Activated CD8-positive, alpha-beta memory T cell treated with anti-CD3 and anti-CD28 coated beads, Interleukin-2, amount 50 U/mL, for 1 hour (primary cell): ENCODE measurements around the gene AURKB.
A peak's percentile ranks its signal among the peaks of the same experiment; 100 is the strongest.
"Not testable (repeated sequence)": the region's sequence is repeated elsewhere in the genome, so short reads cannot be mapped to it uniquely, and the experiment has no call there.

Experiments
- DNase-seq: peaks from one replicate; pipeline ENCODE4 v3.0.0-alpha.2; 2020; ENCODE audit errors: extremely low read depth

Gene AURKB

DNA sequence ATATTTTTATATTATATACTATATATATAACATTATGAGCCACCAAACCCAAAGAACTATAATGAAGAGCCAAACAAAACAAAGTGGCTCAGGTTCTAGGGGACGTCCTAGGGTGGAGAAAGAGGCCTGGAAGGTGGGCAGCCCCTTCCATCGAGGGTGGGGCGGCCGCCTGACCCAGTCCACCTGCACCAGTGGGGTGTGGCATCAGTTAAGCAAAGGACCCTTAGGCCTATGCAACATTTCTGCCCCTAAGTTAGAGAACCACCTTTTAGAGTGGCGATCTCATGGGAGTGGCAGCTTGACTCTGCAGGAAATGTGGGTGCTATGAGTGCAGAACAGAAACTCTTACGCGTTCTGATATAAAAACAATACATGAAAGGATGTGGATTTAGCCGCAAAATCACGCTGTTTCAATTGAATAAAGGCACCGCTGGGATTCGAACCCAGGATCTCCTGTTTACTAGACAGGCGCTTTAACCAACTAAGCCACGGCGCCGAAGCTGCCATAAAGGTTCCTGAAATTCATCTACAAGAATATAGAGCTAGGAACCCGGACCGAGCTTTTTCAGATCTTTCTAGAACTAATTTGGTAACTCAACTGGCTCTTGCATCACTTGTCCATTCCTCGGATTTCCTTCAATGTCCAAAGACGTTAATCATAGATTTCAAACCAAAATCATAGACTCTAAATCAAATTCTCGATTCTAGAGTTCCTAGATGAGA is 15.6 kb upstream of the AURKB start:
- DNase-seq = no peak

DNA sequence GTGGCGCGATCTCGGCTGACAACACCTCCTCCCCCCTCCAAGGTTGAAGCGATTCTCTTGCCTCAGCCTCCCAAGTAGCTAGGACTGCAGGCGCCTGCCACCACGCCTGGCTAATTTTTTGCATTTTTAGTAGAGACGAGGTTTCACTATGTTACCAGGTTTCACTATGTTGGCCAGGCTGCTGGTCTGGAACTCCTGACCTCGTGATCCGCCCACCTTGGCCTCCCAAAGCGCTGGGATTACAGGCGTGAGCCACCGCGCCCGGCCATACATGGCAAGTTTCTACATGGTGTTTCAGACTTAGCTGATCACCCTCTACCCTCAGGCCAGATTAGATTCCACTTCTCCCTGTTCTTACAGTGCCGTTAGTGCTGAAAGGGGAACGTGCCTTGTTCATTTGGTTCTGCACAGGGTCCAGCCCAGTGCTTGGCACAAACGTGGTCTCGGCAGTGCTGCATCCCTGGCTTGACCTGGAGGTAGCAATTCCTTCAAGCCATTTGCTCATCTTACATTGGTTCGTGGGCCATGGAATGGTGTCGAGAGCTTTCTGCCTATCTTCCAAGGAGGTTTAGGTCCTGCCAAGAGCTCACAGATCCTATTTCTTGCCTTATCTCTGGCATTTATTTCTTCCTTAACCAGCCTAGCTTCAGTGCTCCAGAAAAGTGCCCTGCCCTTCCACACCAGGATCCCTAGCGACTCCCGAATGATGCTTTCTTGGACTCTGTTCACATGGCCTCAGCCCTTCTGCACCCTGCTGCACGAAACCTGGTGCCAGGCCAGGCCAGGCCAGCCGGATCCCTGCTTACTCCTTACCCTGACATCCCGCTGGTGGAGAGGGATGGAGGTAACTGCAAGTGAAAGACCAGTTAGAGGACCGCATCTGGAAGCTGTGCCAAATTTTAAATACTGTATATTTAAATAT is 14.8 kb upstream of the AURKB start:
- no peak for DNase-seq

- DNase-seq = no peak
Measured at GRCh38 chr17:8223356-8224126, 13.2 kb upstream of the AURKB start.

GRCh38 chr17:8222630-8223355 is 12.4 kb upstream of the AURKB start:
- peak; percentile 59 for DNase-seq

DNA sequence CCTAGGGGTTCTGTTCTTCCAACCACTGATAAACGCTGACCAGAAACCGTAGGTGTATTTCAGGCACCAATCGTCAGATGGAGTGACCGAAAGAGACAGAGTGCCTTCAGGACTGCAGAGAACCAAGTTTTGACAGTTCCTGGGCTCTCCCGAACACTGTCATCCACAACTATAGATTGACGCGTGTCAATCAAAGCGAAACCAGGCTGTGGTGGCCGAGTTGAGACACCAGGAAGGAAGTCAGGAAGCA is 11.9 kb upstream of the AURKB start:
- DNase-seq = no peak

GRCh38 chr17:8221663-8222379 is 11.4 kb upstream of the AURKB start:
- peak; percentile 60 for DNase-seq

DNA sequence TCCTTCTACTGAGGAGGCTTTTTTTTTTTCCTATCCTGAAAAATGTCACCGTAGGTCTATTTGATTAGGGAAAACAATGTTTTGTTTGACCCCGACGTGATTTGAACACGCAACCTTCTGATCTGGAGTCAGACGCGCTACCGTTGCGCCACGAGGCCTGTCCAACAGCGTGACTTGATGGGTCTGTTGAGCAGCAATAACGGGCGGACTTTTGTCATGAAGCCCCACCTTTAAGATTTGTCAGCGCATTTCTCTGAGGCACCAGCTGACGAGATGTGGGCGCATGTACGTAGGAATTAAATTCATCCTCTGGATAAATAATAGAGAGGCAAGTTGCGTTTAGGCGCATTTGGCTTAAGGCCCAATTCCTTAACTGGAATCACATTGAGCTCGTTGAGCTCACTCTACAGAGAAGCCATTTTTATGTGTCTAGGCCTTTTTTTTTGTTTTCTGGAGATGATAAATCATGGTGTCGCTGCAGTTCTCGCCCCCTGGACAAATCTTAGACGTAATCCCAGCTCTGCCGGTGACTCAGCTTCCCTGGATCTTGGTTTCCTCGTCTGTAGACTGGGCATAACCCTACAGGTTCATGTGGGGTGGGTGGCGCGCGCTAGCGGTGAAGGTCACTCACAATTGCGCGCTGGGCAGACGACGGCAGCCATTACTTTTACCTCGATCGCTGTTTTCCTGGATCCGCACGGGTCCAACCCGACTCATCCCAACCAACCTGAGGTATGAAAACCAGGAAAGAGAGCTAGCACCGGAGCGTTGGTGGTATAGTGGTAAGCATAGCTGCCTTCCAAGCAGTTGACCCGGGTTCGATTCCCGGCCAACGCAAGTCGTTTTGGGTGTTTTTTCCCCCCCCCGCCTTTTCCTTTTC is 10.6 kb upstream of the AURKB start:
- peak; percentile 63 for DNase-seq

DNA sequence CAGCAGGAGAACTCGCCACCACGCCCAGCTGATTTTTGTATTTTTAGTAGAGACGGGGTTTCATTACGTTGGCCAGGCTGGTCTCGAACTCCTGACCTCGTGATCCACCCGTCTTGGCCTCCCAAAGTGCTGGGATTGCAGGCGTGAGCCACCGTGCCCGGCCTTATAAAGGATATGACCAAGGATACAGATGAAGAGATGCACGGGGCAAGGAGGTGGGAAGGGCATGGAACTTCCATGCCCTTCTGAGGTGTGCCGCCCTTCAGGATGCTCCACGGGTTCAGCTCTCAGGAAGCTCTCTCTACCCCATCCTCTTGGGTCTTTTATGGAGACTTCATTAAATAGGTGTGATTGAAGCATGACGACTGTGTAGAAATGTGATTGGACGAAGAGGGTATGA is 3.6 kb upstream of the AURKB start:
- not testable (repeated sequence) for DNase-seq

DNA sequence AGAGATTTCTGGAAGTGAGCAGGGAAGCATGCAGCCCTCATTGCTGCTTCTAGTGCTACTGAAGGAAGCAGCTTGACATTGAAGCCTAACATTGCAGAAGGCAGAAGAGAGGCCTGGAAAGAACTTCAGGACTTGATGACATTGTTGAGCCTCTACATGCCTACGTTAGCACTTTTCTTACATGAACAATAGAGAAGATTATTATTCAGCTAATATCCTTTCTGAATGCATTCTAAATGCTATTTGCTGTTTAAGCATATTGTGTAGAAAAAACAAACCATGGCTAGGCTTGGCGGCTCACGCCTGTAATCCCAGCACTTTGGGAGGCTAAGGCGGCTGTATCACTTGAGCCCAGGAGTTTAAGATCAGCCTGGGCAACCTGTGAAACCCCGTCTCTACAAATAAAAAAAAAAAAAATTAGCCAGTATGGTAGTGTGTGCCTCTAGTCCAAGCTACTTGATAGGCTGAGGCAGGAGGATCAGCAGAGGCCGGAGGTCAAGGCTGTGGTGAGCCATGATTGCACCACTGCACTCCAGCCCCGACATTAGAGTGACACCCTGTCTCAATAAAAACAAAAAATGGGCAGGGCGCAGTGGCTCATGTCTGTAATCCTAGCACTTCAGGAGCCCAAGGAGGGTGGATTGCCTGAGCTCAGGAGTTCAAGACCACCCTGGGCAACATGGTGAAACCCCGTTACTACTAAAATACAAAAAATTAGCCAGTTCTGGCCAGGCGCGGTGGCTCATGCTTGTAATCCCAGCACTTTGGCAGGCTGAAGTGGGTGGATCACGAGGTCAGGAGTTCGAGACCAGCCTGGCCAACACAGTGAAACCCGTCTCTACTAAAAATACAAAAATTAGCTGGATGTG is 2.2 kb upstream of the AURKB start:
- DNase-seq = no peak

DNA sequence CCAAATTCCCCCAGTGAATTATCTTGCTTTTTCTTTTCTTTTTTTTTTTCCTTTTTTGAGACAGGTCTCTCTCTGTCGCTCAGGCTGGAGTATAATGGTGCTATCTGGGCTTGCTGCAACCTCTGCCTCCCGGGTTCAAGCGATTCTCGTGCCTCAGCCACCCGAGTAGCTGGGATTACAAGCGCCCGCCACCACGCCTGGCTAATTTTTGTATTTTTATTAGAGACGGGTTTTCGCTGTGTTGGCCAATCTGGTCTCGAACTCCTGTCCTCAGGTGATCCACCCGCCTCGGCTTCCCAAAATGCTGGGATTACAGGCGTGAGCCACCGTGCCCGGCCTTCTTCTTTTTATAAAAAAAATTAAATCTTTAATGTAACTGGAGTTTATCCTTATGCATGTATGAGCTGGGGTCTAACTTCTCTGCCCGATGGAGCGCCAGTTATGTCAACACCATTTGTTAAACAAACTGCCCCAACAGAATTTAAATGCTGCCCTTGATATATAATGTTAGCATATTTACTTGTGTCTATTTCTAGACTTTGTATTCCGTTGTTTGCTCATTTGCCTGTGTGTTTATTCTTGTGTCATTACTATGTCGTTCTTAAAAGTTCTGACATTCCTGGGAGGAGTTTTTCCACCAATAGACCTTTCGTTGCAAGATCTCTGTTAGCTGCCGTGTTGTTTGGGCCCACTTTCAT is 535 bp upstream of the AURKB start:
- DNase-seq = no peak

- no peak for DNase-seq
Measured at GRCh38 chr17:8206536-8206935, 3.8 kb downstream of the AURKB start.

GRCh38 chr17:8204761-8205555 is 5.4 kb downstream of the AURKB start:
- DNase-seq = no peak

GRCh38 chr17:8192070-8192815 is 18.1 kb downstream of the AURKB start:
- peak; percentile 28 for DNase-seq

DNA sequence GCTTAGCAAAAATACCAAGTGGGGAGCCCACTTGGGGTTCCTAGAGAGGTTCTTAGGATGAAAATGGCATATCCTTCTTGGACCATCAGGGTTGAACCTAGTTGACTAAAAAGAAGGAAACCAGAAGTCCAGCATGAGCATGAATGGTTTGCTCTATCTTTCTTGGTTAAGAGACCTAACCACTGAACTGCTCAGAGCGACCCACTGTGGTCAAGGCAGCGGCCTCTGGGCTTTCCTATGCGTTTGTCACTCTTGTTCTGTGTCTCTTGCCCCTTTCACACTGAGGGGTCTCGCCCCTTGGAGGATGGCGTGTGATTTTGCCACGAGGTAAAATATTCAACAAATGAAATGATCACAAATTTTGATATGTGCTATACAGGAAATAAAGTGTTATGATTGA is 19.9 kb downstream of the AURKB start:
- DNase-seq = no peak

DNA sequence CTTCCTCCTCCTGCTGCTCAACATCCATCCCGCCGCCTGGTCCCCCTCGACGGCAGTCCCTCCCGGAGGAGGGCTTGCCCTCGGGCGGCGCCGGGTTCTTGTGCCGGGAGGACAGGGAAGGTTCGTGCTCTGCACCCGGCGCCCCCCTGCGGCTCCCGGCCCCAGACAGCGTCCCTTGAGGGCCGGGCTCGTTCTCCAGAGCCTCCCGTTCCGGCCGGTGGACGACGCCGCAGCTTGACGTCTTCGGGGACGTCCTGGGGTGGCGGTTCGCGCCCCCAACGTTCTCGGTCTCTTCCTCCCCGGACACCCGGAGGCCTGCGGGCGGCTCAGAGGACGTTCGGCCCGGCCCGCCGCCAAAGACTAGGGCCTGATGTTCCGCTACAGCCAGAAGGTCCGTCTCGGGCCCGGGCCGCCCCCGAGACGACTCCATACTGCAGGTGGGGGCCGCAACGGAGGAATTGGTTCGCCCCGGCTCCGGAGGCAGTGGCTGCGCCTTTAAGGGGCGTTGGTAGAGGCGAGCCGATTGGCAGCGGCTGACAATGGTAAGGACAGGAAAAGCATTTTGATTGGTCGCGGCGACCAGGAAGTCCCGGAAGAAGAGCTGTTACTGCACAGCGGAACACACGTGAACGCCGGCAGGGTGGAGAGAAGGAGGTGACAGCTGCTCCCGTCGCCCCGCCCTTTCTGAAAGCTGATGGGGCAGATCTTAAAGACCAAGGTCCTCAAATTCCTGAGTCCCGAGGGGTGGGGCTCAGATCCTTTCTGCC is 20.5 kb downstream of the AURKB start, which contains the start of gene BORCS6:
Gene BORCS6, minus strand, starts transcription at position 470 of the 767 bp plus-strand sequence. Its CDS starts 40 bp downstream, at position 430.
- DNase-seq = peak; percentile 86

GRCh38 chr17:8189041-8189710 is 21.2 kb downstream of the AURKB start:
- no peak for DNase-seq
